AG09309 (cell line): ENCODE data around the gene KCTD12.

ENCODE experiments used
- DNase-seq: peaks from one replicate; pipeline ENCODE4 v3.0.0-alpha.2; 2010; ENCODE audit warnings: low read depth
- H3K4me3 ChIP-seq: 2 replicates; pipeline ENCODE4 v1.5.1; 2011; ENCODE audit warnings: mild to moderate bottlenecking, low read depth, low read length, moderate library complexity; ENCODE audit not compliant: control insufficient read depth
- TF ChIP-seq, protein P1 (sequence below): IDR thresholded peaks from 2 replicates; pipeline ENCODE4 v1.5.1; 2011; ENCODE audit warnings: mild to moderate bottlenecking, low read depth, low read length, inconsistent platforms; ENCODE audit not compliant: insufficient read depth, control insufficient read depth; ENCODE audit errors: missing control alignments

The KCTD12 gene

DNA sequence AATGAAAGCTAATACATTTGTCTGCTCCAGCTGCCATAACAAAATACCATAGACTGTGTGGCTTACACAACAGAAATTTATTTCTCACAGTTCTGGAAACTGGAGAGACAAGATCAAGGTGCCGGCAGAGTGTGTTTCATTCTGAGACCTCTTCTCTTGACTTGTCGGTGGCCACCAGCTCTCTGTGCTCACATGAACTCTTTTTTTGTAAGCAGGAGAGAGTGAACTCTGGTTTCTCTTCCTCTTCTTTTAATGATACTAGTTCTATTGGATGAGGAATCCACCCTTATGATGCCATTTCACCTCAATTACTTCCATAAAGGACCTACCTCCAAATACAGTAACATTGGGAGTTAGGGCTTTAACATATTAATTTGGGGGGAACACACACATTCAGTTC is 11.7 kb downstream of the KCTD12 start:
- DNase-seq = no peak
- no peak overlapping the region for H3K4me3 ChIP-seq
- TF ChIP-seq, protein P1, sequence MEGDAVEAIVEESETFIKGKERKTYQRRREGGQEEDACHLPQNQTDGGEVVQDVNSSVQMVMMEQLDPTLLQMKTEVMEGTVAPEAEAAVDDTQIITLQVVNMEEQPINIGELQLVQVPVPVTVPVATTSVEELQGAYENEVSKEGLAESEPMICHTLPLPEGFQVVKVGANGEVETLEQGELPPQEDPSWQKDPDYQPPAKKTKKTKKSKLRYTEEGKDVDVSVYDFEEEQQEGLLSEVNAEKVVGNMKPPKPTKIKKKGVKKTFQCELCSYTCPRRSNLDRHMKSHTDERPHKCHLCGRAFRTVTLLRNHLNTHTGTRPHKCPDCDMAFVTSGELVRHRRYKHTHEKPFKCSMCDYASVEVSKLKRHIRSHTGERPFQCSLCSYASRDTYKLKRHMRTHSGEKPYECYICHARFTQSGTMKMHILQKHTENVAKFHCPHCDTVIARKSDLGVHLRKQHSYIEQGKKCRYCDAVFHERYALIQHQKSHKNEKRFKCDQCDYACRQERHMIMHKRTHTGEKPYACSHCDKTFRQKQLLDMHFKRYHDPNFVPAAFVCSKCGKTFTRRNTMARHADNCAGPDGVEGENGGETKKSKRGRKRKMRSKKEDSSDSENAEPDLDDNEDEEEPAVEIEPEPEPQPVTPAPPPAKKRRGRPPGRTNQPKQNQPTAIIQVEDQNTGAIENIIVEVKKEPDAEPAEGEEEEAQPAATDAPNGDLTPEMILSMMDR = no peak

DNA sequence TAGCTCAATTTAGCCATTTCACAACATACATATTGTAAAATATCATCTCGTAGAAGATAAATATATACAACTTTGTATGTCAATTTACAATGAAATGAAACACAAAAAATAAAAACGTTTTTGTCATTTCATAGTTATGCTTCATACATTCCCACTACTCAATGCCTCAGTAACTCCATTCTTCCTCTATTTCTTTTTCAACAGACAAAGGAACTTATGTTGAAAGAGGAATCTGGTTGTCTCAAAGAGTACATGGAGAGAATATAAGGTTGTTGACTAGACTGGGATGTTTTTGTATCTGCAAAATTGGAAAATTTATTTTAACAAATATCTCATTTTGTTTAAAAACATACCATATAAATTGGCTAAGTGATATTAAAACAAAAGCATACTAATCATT is 12.8 kb downstream of the KCTD12 start:
- TF ChIP-seq, protein P1 = no peak
- no peak overlapping the region for H3K4me3 ChIP-seq
- DNase-seq = no peak

DNA sequence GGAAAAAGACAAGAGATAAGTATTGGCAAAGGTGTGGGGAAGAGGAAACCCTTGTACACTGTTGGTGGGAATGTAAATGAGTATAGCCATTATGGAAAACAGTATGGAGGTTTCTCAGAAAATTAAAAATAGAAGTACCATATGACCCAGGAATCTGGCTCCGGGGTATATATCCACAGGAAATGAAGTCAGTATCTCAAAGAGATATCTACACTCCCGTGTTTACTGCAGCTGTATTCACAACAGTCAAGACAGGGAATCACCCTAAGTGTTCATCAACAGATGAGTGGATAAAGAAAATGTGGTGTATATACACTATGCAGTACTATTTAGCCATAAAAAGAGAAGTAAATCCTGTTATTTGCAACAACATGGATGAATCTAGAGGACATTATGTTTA is 13.5 kb downstream of the KCTD12 start:
- DNase-seq = no peak
- TF ChIP-seq, protein P1 = no peak
- no peak overlapping the region for H3K4me3 ChIP-seq

DNA sequence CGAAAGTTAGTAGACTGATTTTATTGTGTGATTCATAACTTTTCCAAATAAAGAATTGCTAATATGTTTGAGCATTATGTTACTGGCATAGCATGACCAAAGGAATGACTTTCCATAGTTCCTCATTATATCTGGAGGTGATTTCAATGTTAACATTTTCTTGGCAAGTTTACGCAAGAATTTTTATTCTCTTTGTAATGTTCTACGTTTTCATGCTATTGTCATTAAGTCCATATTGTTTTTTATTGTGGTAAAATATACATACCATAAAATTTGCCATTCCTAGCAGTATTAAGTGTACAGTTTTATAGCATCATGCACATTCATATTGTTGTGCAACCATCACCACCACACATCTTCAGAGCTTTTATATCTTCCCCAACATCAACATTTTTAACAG is 14.8 kb downstream of the KCTD12 start:
- DNase-seq = no peak
- TF ChIP-seq, protein P1 = no peak
- no peak overlapping the region for H3K4me3 ChIP-seq

DNA sequence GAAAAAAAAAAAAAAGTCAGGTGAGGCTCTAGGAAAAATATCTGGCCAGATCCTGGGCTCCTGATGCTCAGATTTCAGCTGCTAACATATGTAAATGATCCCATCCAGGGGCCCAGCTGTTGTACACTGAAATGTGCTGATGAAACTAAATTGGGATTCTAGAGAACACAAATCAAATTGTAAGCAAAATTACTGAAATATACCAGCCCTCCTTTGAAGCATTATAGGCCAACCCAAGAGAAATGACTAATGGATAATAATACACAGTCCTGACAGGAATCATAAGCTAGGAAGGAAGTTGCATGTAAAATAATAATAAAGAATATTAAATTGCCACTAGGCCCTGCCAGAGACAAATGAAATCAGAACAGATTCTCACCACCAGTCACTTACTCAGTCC is 17.8 kb downstream of the KCTD12 start:
- TF ChIP-seq, protein P1 = no peak
- H3K4me3 ChIP-seq = no peak overlapping the region
- DNase-seq = no peak

DNA sequence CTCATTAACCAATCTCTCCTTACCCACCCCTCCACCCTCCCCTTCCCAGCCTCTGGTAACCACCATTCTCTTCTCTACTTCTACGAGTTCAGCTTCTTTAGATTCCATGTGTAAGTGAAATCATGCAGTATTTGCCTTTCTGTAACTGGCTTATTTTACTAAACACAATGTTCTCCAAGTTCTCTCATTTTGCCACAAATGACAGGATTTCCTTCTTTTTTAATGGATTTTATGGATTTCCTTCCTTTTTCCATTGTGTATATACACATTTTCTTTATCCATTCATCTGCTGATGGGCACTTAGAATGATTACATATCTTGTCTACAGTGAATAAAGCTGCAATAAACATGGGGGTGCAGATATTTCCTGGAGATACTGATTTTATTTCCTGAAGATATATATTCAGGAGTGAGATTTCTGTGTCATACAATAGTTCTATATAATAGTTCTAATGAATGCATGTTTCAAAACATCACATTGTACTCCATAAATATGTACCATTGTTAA is 20.2 kb downstream of the KCTD12 start:
- H3K4me3 ChIP-seq = no peak overlapping the region
- TF ChIP-seq, protein P1 = no peak
- no peak for DNase-seq

DNA sequence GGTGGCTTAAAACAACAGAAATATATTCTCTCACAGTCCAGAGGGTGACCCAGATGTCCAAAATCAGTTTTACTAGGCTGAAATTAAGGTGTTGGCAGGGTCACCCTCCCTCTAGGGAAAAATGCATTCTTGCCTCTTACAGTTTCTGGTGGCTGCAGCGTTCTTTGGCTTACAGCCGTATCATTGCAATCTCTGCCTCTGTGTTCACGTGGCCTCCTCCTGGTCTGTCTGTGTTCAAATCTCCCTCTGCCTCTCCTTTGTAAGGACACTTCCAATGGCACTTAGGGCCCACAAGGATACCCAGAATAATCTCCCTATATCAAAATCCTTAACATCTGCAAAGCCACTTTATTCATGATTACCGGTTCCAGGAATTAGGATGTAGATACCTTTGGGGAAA is 21.1 kb downstream of the KCTD12 start:
- DNase-seq = no peak
- TF ChIP-seq, protein P1 = no peak
- no peak overlapping the region for H3K4me3 ChIP-seq
